ENCODE measurements around the gene COQ3.

The COQ3 gene, protein sequence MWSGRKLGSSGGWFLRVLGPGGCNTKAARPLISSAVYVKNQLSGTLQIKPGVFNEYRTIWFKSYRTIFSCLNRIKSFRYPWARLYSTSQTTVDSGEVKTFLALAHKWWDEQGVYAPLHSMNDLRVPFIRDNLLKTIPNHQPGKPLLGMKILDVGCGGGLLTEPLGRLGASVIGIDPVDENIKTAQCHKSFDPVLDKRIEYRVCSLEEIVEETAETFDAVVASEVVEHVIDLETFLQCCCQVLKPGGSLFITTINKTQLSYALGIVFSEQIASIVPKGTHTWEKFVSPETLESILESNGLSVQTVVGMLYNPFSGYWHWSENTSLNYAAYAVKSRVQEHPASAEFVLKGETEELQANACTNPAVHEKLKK

GRCh38 chr6:99393698-99394531, at the start of gene COQ3:
COQ3 (minus strand) TSS chr6:99394195; CDS start chr6:99394179, 16 bp downstream.
- DNase-seq: peak; percentile 71

GRCh38 chr6:99434702-99435530, 40.9 kb upstream of the COQ3 start:
- no peak for DNase-seq

DNA sequence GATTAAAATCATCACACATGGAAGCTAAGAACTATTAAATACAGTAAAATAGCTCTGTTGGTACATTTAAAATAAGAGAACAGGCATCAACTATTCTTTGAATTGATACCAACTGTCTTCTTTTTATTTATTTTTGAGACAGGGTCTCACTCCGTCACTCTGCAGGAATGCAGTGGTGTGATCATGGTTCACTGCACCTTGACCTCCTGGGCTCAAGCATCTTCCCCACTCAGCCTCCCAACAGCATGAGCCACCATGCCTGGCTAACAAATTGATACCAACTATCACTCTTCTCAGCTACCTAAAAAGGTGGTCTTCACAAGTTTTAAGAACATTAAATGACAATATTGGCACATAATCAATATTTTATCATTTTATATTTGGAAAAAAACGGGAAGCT, 38.9 kb upstream of the COQ3 start:
- DNase-seq: no peak

GRCh38 chr6:99431901-99432300, 37.9 kb upstream of the COQ3 start:
- no peak for DNase-seq

- no peak for DNase-seq
Measured at GRCh38 chr6:99427988-99428387, 34.0 kb upstream of the COQ3 start.

DNA sequence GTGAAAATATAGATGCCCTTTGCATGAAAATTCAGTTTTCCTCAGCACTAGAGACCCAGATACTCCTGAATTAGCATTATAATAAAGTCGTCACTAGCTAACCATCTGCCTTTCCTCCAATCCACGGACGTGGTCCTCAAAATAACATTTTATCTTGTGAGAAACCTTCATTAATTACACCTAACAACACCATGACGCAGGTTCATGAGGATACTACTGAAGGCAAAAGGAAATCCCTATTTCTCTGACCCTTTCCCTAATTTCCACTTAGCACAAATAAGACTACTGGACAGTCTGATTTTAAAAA, 32.4 kb upstream of the COQ3 start:
- DNase-seq: no peak

DNA sequence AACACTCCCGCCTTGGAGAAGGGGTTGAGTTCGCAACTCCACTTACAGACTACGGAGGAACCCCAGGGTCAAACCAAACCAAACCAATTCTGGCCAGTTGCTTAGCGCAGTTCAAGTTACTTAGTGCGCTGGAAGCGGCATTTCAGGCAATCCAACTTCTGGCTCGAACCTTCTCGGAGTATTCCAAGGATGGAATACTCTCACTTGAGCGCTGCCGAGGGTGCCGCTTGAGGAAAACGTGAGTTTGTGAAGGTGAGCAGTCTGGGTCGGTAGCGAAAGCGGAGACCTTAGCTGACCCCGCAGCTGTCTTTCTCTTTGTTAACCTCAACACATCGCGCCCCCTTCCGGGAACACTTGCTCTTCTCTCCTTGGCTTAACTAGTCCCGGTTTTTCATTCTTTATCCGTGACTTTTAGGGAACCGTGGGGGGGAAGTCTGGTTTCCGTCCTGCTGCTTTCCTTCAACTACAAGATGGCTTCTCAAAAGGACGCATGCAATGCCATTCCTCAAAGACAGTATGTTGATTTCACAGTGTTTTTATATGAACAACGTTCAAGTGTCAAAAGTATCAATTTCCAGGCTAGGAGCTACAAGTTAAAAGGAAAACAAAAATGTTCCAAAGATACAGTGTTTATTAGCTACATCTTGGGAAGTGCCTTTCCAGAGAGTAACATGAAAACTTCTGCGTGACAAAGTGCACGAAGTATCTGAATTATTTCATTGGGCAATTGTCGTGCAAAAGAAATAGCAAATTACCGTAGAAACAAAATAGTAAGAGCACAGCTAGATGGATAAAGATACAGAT, 31.9 kb upstream of the COQ3 start:
- peak; percentile 63 for DNase-seq

GRCh38 chr6:99424761-99425646, 31.0 kb upstream of the COQ3 start, which contains the start of gene PNISR:
PNISR (minus strand) TSS chr6:99425308; CDS start chr6:99414659, 10,649 bp downstream.
- DNase-seq: peak; percentile 86

- DNase-seq: no peak
Measured at GRCh38 chr6:99424022-99424421, 30.0 kb upstream of the COQ3 start.

DNA sequence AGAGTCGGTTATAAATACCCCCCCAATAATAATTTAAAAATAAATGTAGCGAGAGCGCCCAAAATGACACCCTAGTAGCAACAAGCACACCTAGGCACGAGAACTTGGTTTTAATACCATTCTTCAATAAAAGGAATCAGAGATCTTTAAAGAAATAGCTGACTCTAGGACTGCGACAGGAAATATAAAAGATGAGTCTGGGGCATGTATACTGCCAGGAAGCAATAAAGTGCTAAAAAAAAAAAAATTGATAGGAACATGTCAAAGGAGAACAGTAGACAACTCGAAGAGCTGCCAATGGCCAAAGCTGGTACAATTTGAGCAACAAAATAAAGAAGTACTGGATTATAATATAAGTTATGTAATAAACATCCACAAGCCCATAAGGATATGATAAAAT, 28.9 kb upstream of the COQ3 start:
- DNase-seq: no peak

DNA sequence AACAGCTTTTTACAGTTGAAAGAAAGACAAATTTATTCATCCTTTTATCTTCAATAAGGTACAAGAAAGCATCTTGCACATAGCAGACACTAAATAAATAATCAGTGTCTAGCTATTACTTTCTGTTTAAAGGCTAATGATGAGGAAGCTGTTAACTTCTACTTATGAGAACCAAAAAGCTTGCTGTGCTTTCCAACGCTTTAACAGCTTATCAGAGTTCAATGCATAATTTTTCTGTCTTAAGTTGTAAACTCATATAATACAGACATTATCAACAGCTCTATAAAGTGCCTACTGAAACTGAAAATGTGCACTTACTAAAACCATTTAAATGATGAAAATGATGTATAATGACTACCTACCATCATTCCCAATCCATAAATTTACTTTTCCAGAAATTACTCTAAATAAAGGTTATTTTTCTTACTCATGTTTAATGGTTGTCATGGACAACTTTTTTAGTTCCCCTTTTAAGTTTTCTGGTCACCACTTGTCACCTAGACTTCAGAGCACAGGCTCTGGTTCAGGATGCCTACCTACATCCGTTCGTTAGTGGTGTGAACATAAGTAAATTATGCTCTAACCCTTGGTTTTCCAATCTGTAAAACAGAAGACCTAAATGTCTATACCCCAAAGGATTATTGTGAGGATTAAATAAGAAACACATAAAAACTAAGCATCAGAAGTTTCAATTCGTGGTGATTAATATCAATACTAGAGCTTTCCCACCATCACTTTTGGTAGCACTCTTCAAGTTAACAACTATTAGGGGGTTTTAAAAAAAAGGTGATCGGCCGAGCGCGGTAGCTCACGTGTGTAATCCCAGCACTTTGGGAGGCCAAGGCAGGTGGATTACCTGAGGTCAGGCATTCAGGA, 23.1 kb upstream of the COQ3 start:
- DNase-seq: no peak

DNA sequence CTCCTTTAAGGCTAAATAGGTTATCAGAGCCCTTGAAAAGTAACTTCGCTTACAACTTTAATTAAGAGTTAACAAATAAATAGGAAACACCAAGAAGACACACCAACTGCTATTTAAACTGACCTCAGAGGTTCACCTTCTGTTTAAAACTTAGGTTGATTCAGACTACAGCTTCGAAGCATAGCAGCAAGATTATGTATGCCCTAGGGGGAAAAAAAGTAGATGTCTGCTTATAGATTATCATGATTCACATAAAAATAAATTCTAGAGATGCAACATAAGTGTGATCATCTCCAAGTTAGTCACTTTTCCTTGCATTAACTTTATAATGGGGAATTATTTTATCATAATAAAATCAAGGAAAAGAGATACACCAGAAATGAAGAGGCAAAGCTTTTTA, 22.2 kb upstream of the COQ3 start:
- DNase-seq: no peak

DNA sequence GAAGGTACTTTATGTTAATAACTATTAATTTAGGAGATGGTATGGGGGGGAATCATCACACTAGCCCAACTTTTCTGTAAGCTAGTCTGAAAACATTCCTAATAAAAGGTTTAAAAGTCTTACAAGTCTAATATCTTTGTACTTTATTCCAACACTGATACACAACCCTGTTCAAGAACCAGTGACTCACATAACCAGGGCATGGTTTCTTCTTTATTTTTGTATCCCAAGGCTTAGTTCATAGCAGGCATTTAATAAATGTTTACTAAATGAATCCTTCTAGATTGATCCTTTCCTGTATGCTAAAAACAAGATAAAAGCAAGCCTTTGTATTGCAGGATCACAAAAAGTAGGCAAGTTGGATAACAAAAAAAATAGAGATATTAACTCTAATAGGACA, 21.5 kb upstream of the COQ3 start:
- no peak for DNase-seq

DNA sequence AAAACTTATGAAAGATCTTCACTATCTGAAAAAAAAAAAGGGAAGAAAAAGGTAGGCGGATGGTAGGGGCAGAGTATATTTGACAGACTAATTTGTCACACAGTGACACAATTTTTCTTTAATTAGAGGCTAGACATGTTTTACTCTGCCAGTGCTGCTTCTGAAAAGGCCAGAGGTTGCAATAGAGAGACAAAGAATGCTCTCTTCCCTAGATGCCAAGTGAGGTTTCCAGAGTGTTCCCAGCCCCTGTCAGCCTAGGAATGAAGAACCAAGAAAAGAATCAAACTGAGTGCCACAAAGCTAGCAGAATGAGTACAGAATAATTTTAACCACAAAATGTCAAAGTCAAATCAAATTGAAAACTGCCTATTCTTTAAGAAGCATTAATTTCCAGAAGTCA, 18.1 kb upstream of the COQ3 start:
- no peak for DNase-seq

DNA sequence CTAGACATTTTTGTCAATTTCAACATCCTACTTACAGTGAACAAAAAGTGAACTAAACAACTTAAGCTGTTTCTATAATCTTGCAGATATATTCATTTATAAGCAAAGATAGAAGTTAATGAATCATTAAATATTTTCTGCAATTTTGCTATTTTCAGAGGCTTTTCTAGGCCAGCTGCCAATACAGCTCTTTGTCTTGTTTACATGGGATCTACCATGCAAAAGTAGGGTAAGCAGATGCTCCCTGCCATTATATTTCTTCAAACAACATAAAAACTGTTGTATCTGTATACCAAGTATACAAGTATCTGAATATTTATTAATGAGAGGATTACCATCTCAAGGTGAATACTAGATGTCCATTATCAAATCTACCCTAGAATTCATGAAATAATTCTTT, 15.7 kb upstream of the COQ3 start:
- no peak for DNase-seq

GRCh38 chr6:99407076-99407475, 13.1 kb upstream of the COQ3 start:
- no peak for DNase-seq

DNA sequence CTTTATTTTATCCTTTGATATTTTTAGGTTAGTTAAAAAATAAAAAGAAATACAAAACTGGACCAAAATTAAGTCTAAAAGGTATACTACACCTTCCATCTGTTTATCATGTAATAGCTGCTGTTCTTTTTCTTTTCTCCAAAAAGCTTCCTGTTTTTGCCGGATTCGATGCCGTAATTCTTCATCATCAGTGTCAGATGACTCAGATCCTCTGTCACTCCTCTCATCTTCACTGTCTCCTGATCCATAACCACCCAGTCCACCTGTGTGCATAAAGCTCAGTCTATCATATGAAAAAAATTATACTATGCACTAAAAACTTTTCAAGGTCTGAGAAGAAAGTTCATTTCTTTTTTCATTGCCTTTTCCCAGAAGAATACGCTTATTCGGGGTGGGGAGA, 8.5 kb upstream of the COQ3 start:
- no peak for DNase-seq

GRCh38 chr6:99397287-99397686, 3.3 kb upstream of the COQ3 start:
- no peak for DNase-seq

DNA sequence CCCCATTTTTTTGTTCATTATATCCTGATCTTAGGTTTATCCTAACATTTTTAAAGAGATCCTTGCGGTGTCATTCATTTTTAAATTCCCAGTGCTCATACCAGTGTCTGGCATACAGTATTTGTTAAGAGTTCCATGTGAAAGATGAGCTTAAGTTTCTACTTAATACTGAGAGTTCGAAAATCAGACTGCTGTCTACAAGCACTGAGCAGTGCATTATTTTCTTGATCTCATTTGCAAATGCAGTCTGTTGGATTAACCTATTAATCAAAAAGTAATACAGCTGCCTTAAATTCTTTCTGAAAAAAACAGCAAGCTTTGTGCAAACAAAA, 663 bp downstream of the COQ3 start:
- no peak for DNase-seq

DNA sequence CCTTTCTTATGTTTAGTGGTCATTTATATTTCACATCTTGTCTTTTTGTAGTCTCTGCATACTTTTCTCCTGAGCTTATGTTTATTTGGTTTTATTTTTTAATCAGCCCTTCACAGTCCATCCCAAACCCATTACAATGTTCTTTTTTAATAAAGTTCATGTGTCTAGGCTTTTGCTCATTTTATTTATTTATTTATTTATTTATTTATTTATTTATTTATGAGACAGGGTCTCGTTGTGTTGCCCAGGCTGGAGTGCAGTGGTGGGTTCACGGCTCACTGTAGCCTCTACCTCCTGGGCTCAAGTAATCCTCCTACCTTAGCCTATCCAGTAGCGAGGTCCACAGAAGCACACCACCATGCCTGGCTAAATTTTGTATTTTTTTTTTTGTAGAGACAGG, 3.1 kb downstream of the COQ3 start:
- DNase-seq: no peak

GRCh38 chr6:99384507-99384906, 9.5 kb downstream of the COQ3 start:
- DNase-seq: no peak

All from activated naive CD4-positive, alpha-beta T cell treated with Interleukin-2 at 50 U/mL for 16 hours (primary cell).